ENCODE results near the gene KLF16. TPM values are rescaled to one million over a fixed set of nuclear protein-coding genes. Genes with fewer than 3 reads are reported as not detected.

The KLF16 gene
- total and polyA plus RNA-seq, 9 of the 15 experiments (the other 6 are each of a cell fraction or from before 2014, with no cell fraction given): 0.04 to 60.4 (median 6.8) TPM

DNA sequence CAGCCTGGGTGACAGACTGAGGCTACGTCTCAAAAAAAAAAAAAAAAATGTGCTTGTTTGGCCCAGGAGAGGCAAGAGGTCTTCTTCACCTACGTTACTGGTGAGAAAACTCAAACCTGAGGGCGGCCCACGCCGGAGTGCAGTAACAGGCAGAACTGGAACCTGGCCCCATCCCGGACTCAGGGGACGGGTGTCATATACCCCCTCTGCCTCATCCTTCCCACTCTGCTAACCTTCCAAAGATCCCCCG, 41.4 kb upstream of the KLF16 start (continued):
- TF ChIP-seq ZNF449 (CRISPR knock-in tag; IDR thresholded peaks at IDR 0.05) (no peak), SIX5 (IDR thresholded peaks at IDR 0.05; ENCODE audit: borderline replicate concordance in 1 of 2, insufficient read depth in 1 of 2, low read depth in 1 of 2, low read length in 2 of 2) (no peak), CGGBP1 (CRISPR knock-in tag; IDR thresholded peaks at IDR 0.05) (0 out of 2 replicates have a peak, but pooled peaks have one; percentile 21), ZFP36 (IDR thresholded peaks at IDR 0.05; ENCODE audit: low read depth, low read length, partially characterized antibody) (no peak), ESRRB (CRISPR knock-in tag; IDR thresholded peaks at IDR 0.05; ENCODE audit: borderline replicate concordance) (no peak), MEF2A (IDR thresholded peaks at IDR 0.05; ENCODE audit: control insufficient read depth, low read depth, low read length) (no peak), TAF1 (IDR thresholded peaks at IDR 0.05; ENCODE audit: control insufficient read depth, extremely low read depth, insufficient read depth, low read length, severe bottlenecking) (no peak), RAD51 (IDR thresholded peaks at IDR 0.05; ENCODE audit: borderline replicate concordance, low read depth) (no peak), ZKSCAN3 (CRISPR knock-in tag; IDR thresholded peaks at IDR 0.05) (no peak), BDP1 (IDR thresholded peaks at IDR 0.05; ENCODE audit: insufficient read depth, insufficient read length) (no peak), CXXC5 (CRISPR knock-in tag; IDR thresholded peaks at IDR 0.05) (no peak), TRIM28 (IDR thresholded peaks at IDR 0.05) (no peak), SMARCE1 (IDR thresholded peaks at IDR 0.05) (no peak), LEF1 (IDR thresholded peaks at IDR 0.05) (0 out of 2 replicates have a peak, but pooled peaks have one; percentile 7), CBX3 (IDR thresholded peaks at IDR 0.05; ENCODE audit: borderline replicate concordance in 1 of 2, low read length in 2 of 2) (no peak; a peak in 1 of 3 replicates), IRF1 (CRISPR knock-in tag; IDR thresholded peaks at IDR 0.05; ENCODE audit: borderline replicate concordance) (no peak)
- TF ChIP-seq, protein P1, sequence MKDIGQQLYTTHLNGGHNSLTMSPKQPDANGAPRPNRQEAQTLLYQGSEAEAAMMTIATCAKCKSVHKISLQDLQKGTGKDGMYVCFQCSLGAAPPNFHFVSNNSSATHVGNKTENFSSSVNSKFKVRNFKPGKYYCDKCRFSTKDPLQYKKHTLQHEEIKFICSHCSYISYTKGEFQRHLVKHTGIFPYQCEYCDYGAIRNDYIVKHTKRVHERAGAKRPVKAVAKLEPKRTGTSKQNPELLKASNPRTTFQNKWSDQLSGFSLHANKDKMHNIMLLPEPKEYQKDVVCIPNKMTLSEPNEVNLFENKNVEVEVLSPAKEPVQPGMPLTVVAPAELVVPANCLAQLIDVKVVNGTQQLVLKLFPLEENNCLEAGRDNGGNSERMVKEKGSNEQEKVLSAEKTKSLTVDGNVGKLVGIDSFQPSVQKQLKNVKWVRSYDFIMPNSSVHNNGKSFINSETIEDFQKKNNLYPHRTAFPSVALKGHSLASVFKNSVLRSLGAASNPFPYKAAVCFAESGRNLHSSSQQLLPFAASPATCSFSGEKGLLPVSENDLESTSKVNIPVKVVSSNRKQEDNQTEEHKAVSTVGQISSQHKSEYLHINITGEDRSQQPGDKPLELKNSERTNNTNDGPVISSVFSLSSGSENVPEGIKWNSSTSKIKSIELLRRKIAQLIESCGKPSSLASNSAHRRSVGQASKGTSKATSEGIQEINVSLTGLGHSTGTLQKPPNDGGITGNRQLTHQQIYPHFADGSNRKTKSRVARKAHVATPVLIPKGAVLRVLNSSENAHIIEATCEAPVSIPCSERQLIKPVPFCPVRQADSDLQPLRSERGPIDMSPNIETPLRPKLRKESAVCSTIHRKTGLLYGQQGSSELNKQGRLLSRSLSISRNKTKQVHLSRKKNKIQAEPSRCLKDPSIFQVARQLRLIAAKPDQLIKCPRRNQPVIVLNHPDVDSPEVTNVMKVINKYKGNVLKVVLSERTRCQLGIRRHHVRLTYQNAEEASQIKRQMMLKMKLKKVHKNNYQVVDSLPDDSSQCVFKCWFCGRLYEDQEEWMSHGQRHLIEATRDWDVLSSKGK (CRISPR knock-in tag; IDR thresholded peaks at IDR 0.05): no peak
- TF ChIP-seq, protein P2, sequence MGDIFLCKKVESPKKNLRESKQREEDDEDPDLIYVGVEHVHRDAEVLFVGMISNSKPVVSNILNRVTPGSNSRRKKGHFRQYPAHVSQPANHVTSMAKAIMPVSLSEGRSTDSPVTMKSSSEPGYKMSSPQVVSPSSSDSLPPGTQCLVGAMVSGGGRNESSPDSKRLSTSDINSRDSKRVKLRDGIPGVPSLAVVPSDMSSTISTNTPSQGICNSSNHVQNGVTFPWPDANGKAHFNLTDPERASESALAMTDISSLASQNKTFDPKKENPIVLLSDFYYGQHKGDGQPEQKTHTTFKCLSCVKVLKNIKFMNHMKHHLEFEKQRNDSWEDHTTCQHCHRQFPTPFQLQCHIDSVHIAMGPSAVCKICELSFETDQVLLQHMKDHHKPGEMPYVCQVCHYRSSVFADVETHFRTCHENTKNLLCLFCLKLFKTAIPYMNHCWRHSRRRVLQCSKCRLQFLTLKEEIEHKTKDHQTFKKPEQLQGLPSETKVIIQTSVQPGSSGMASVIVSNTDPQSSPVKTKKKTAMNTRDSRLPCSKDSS (IDR thresholded peaks at IDR 0.05; ENCODE audit: low read depth, partially characterized antibody): no peak
- TF ChIP-seq, protein P3, sequence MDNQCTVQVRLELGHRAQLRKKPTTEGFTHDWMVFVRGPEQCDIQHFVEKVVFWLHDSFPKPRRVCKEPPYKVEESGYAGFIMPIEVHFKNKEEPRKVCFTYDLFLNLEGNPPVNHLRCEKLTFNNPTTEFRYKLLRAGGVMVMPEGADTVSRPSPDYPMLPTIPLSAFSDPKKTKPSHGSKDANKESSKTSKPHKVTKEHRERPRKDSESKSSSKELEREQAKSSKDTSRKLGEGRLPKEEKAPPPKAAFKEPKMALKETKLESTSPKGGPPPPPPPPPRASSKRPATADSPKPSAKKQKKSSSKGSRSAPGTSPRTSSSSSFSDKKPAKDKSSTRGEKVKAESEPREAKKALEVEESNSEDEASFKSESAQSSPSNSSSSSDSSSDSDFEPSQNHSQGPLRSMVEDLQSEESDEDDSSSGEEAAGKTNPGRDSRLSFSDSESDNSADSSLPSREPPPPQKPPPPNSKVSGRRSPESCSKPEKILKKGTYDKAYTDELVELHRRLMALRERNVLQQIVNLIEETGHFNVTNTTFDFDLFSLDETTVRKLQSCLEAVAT (IDR thresholded peaks at IDR 0.05): peak in 1 of 2 experiments; percentile 35; a peak in 2 of 4 replicates
